ENCODE data around the gene SFMBT2.

- TF ChIP-seq POLR2A (IDR thresholded peaks at IDR 0.05) (no peak), CTCF (IDR thresholded peaks at IDR 0.05) (no peak)
Observed at GRCh38 chr10:7133278-7133677, 277.6 kb downstream of the SFMBT2 start.

Measured in body of pancreas (tissue), 4 donors.